ENCODE results near the gene ZKSCAN5.
"Not testable (repeated sequence)": the region's sequence is repeated elsewhere in the genome, so short reads cannot be mapped to it uniquely, and the experiment has no call there.

The ZKSCAN5 gene

DNA sequence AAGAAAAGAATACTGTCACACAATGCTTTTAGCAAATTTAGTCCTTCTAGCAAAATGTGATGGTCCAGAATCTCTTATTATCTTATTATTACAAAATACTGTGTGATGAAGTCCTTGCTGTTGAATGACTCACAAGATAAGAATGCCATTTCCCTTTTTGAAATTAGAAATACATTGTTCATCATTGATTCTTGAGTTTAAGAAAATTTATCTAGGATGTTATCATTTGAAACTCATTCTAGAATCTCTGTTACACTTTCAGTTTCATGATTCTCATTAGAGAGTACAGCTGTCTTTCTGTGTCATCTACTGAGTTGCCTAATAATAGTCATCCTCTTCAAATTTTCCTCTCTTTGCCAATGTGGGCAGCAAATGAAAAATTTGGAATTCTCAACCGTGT, 9.6 kb downstream of the ZKSCAN5 start:
- H3K4me3 ChIP-seq (ENCODE audit: low read length) = no peak overlapping the region
- TF ChIP-seq ZNF274 (IDR thresholded peaks at IDR 0.05; ENCODE audit: low read depth, low read length) = no peak

DNA sequence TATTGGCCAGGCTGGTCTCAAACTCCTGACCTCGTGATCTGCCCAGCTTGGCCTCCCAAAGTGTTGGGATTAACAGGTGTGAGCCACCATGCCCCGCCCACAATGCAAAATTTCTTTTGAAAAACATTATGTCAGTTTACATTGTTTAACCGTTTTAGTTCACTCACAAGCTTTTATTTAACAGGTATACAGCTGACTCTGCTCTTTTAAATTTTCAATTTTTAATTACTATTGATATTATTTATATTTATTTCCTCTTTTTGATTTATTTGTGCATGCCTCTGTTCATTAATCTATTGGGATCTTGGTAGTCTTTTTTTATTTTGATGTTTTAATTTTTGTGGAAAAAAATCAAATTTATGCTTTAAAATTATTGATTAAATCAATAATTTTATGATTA, 16.9 kb downstream of the ZKSCAN5 start:
- no peak for TF ChIP-seq ZNF274 (IDR thresholded peaks at IDR 0.05; ENCODE audit: low read depth, low read length)
- no peak overlapping the region for H3K4me3 ChIP-seq (ENCODE audit: low read length)

DNA sequence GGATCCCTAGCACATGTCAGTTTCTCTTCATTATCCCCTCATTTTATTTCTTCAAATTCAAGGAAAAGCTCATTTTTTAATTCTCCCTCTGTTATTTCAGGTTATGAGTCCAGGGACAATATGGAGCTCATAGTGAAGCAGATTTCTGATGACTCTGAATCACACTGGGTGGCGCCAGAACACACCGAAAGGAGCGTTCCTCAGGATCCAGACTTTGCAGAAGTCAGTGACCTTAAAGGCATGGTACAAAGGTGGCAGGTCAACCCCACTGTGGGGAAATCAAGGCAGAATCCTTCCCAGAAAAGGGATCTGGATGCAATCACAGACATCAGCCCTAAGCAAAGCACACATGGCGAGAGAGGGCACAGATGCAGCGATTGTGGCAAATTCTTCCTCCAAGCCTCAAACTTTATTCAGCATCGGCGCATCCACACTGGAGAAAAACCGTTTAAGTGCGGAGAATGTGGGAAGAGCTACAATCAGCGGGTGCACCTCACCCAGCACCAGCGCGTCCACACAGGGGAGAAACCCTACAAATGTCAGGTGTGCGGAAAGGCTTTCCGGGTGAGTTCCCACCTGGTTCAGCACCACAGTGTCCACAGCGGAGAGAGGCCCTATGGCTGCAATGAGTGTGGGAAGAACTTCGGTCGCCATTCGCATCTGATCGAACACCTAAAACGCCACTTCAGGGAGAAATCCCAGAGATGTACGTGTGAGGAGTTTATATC, 21.4 kb downstream of the ZKSCAN5 start:
- no peak overlapping the region for H3K4me3 ChIP-seq (ENCODE audit: low read length)
- no peak for TF ChIP-seq ZNF274 (IDR thresholded peaks at IDR 0.05; ENCODE audit: low read depth, low read length)

DNA sequence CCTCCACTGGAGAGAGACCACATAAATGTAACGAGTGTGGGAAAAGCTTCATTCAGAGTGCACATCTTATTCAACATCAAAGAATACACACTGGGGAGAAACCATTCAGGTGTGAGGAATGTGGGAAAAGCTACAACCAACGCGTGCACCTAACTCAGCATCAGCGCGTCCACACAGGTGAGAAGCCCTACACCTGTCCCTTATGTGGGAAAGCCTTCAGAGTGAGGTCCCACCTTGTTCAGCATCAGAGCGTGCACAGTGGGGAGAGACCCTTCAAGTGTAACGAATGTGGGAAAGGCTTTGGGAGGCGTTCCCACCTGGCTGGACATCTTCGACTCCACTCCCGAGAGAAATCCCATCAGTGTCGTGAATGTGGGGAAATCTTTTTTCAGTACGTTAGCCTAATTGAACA, 26.9 kb downstream of the ZKSCAN5 start:
- H3K4me3 ChIP-seq (ENCODE audit: low read length) = no peak overlapping the region

DNA sequence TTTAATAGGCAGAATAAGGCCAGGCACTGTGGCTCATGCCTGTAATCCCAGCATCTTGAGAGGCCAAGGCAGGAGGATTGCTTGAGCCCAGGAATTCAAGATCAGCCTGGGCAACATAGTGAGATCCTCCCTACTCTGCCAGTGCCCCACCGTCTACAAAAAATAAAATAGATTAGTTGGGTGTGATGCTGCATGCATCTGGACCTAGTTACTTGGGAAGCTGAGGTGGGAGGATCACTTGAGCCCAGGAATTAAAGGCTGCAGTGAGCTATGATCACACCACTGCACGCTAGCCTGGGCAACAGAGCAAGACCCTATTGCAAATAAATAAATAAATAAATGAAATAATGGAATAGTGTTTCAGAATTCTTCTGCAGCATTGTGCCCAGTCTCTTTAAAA, 31.2 kb downstream of the ZKSCAN5 start:
- no peak for TF ChIP-seq ZNF274 (IDR thresholded peaks at IDR 0.05; ENCODE audit: low read depth, low read length)
- H3K4me3 ChIP-seq (ENCODE audit: low read length) = no peak overlapping the region

More for the DNA sequence above, 26.9 kb downstream of the ZKSCAN5 start:
- no peak for TF ChIP-seq ZNF274 (IDR thresholded peaks at IDR 0.05; ENCODE audit: low read depth, low read length)

DNA sequence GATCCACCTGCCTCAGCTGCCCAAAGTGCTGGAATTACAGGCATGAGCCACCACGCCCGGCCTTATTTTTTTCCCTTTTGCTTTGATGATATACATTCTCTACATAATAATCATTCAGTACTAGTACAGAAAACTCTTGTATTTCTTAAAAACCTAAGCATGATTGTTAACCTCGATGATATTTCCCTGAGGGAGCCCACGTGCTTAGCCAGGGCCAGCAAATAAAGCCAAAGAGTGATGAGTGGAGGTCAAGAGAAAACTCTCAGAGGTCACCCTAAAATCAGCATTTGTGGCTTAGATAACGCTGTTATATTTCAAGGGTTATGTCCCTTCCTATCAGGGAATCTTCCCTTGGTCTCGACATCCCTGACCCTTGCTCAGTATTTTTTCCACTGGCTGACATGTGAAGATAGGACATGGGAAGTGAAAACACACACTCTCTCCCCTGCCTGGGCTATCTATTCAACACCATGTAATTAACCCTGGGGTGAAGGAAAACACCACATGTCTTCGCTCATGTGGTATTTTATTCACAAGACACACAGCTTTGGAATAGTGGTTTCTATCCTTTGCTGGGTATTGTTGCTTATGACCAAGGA, 34.9 kb downstream of the ZKSCAN5 start:
- no peak for TF ChIP-seq ZNF274 (IDR thresholded peaks at IDR 0.05; ENCODE audit: low read depth, low read length)
- H3K4me3 ChIP-seq (ENCODE audit: low read length) = no peak overlapping the region

DNA sequence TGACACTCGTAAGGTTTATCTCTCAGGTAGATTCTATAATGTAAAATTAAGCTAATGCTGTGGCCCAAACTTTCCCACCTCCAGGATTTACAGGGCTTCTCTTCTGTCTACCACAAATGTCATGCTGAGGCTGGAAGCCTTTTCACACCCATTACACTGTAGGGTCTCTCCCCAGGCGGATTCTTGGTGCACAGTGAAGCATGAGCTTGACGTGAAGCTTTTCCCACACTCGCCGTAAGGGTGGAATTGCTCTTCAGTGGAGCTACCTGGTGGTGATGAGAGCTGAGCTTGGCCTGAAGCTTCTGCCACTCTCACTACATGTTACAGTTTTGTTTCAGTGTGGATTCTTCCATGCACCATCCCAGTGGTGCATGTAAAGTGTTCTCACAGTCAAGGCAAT, 36.1 kb downstream of the ZKSCAN5 start:
- TF ChIP-seq ZNF274 (IDR thresholded peaks at IDR 0.05; ENCODE audit: low read depth, low read length) = no peak
- no peak overlapping the region for H3K4me3 ChIP-seq (ENCODE audit: low read length)

DNA sequence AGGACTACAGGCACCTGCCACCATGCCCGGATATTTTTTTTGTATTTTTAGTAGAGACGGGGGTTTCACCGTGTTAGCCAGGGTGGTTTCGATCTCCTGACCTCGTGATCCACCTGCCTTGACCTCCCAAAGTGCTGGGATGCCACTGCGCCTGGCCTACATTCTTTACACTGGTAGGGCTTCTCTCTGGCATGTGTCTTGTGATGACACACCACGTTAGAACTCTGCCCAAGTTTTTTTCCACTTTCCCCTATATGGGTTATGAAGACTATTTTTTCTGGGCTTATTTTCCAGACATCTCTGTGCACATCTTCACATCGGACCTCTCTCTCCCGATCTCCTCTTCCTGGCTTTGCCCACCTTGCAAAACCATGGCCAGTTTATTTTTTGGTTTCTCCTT, 36.8 kb downstream of the ZKSCAN5 start:
- no peak for TF ChIP-seq ZNF274 (IDR thresholded peaks at IDR 0.05; ENCODE audit: low read depth, low read length)

DNA sequence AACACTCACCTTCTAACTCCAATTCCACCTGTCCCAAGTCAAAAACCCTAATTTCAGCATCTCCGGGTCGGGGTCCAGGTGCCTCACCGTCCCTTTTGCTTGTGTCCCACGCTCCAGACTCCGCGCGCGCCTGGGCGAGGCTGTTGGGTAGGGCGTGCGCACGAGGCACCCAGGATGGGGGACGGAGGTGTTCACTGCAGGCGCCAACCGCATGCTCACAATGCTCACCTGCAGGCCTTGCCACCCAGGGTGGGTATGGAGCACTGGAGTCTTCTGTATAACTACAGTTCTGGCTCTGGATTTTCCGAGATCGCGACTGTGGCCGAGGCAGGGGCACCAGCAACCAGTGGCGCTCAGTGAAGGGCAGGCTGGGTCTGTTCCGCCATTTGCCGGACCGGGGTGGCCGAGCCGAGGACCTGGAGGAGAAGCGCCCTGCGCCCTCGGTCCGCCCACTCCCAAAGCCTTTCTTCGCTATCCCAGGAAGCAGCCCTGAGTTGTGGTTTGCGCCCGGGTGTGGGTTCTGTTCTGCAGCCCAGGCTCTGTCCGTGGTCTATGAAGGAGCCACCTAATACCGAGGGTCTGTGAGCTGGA, 38.7 kb downstream of the ZKSCAN5 start:
- no peak for TF ChIP-seq ZNF274 (IDR thresholded peaks at IDR 0.05; ENCODE audit: low read depth, low read length)
- H3K4me3 ChIP-seq (ENCODE audit: low read length) = no peak overlapping the region

More for the DNA sequence above, 36.8 kb downstream of the ZKSCAN5 start:
- no peak overlapping the region for H3K4me3 ChIP-seq (ENCODE audit: low read length)

DNA sequence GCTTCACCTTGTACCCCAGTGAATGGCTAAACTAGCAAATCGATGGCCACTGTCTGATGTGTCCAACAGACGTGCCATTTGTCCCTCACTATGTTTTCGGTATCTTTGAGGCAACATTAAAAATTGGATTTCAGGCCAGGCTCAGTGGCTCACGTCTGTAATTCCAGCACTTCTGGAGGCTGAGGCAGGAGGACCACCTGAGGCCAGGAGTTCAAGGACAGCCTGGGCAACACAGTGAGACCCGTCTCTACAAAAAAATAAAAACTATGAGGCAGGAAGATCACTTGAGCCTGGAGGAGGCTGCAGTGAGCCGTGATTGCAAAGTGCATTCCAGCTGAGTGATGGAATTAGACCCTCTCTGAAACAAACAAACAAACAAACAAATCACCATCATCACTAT, 39.5 kb downstream of the ZKSCAN5 start:
- H3K4me3 ChIP-seq (ENCODE audit: low read length) = no peak overlapping the region
- no peak for TF ChIP-seq ZNF274 (IDR thresholded peaks at IDR 0.05; ENCODE audit: low read depth, low read length)

DNA sequence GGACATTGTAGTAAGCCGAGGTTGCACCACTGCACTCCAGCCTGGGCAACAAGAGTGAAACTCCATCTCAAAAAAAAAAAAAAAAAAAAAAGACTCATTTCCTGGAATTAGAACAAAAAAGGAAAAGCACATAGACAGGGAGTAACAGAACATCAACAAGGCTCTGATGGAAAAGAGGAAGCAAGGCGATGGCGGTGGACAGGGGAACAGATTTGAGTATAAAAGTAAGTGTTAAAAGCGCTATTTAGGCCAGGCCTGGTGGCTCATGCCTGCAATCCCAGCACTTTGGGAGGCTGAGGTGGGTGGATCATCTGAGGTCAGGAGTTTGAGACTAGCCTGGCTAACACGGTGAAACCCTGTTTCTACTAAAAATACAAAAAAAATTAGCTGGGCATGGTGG, 40.8 kb downstream of the ZKSCAN5 start:
- H3K4me3 ChIP-seq (ENCODE audit: low read length) = not testable (repeated sequence)

DNA sequence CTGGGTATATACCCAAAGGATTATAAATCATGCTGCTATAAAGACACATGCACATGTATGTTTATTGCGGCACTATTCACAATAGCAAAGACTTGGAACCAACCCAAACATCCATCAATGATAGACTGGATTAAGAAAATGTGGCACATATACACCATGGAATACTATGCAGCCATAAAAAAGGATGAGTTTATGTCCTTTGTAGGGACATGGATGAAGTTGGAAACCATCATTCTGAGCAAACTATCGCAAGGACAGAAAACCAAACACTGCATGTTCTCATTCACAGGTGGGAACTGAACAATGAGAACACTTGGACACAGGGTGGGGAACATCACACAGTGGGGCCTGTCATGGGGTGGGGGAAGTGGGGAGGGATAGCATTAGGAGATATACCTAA, 45.1 kb downstream of the ZKSCAN5 start:
- H3K4me3 ChIP-seq (ENCODE audit: low read length) = not testable (repeated sequence)

DNA sequence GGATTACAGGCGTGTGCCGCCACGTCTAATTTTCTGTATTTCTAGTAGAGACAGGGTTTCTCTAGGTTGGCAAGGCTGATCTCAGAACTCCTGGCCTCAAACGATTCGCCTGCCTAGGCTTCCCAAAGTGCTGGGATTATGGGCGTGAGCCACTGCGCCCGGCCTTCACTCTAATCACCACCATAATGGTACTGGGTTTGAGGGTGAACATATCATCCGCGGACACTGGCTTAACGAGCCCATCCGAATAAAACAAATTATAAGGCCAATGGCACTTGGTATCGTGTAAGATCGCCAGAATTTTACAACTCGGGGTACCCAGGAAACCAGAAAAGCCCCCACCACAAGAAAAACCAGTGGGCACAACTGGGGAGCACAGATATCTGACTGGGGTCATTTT, 46.9 kb downstream of the ZKSCAN5 start:
- no peak for TF ChIP-seq ZNF274 (IDR thresholded peaks at IDR 0.05; ENCODE audit: low read depth, low read length)

DNA sequence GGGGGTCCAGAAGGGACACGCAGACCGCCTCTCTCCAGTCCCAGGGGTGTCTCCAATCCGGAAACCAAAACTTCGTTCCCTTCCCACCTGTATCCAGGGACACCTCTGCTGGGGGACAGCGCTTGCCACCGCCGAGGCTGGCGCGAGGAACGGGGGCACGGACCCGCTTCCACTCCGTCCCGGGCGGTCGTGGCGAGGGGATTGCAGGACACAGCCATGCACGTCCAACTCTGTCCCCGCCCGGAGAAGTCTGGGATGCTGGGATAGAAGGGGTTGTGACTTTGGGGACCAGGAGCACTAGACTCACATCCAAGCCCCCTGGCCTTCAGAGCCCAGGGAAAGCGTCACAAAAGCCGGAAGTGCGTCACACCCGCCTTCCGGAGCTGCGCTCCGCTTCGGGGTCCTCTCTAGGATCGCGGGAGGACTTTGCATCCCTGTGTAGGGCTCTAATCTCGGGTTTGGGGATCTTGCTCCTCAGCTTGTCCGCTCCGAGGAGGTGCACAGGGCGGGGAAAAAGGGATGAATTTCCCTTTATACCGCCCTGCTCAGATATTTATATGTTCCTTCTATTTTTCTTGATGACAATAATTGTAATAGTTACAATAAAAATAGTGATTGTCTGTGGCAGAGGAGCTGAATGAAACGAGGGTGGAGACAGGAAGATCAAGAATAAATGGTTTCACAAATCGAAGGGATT, 47.5 kb downstream of the ZKSCAN5 start, which contains the start of gene FAM200A:
TSS of gene FAM200A (minus strand) at position 348 of the 697 bp plus-strand sequence. CDS start 3,707 bp downstream, outside the sequence.
- peak within 1 kb of the TSS; percentile 96 for H3K4me3 ChIP-seq (ENCODE audit: low read length)

More for the DNA sequence above, 46.9 kb downstream of the ZKSCAN5 start:
- peak overlapping the region; percentile 96 for H3K4me3 ChIP-seq (ENCODE audit: low read length)

DNA sequence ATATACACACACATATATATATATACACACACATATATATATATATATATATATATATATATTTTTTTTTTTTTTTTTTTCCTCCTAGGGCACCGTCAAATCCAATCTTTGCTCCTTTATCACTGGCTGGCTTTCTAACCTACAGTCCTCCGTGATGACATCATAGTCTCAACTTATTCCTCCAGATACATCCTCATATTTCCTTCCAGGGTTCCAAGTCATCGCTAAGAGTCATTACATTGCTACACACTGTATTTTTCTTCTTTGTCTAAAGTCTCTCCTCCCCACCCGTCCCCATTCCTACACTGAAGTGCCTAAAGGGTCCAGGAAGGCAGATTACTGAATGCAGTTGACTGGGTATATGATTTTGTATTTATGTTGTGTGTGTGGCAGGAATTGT, 48.6 kb downstream of the ZKSCAN5 start:
- H3K4me3 ChIP-seq (ENCODE audit: low read length) = no peak overlapping the region
- no peak for TF ChIP-seq ZNF274 (IDR thresholded peaks at IDR 0.05; ENCODE audit: low read depth, low read length)

More for the DNA sequence above, 47.5 kb downstream of the ZKSCAN5 start, which contains the start of gene FAM200A:
- TF ChIP-seq ZNF274 (IDR thresholded peaks at IDR 0.05; ENCODE audit: low read depth, low read length) = no peak
